Measurements from ENCODE around the gene ITPK1.

ITPK1 gene

GRCh38 chr14:93010130-93010499 is 105.6 kb downstream of the ITPK1 start (continued):
- TF ChIP-seq, protein P1, sequence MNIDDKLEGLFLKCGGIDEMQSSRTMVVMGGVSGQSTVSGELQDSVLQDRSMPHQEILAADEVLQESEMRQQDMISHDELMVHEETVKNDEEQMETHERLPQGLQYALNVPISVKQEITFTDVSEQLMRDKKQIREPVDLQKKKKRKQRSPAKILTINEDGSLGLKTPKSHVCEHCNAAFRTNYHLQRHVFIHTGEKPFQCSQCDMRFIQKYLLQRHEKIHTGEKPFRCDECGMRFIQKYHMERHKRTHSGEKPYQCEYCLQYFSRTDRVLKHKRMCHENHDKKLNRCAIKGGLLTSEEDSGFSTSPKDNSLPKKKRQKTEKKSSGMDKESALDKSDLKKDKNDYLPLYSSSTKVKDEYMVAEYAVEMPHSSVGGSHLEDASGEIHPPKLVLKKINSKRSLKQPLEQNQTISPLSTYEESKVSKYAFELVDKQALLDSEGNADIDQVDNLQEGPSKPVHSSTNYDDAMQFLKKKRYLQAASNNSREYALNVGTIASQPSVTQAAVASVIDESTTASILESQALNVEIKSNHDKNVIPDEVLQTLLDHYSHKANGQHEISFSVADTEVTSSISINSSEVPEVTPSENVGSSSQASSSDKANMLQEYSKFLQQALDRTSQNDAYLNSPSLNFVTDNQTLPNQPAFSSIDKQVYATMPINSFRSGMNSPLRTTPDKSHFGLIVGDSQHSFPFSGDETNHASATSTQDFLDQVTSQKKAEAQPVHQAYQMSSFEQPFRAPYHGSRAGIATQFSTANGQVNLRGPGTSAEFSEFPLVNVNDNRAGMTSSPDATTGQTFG (tag by site-specific recombination; IDR thresholded peaks at IDR 0.05; ENCODE audit: borderline replicate concordance), result no peak
- TF ChIP-seq HOXC10 (CRISPR knock-in tag; IDR thresholded peaks at IDR 0.05), result no peak

DNA sequence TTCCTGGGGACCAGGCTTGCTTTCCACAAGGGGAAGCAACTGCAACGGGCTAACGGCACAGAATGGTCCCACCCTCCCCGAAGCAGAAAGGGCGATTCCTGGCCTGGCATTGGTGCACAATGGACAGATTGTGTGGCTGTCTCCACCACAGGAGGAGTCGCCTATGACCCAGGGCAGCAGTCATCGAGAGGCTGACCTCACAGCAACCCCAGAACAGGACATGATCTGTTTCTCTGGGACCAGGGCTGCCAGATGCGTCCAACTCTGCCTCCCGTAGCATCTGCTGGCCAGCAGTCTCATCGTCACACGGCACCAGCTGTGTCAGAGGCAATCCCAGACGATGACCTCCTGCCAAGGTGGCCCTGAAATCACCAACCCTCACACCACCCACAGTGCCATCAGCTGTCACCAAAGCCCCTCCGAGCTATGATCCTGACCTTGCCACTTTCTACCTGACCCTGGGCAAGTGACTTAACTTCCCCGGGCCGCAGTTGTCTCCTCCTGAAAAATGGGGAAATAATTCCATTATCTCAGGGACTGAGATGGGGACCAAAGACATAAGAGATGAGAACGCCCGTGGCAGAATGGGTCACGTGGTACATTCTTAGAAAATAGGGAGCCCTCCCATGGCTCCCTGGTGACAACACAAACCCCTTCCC is 106.1 kb downstream of the ITPK1 start:
- Histone ChIP-seq H3K36me3 (ENCODE audit: control insufficient read depth in 2 of 2, insufficient read depth in 1 of 2, low read length in 2 of 2) (no peaks in the 10 kb centered on the region), H3K9me3 (ENCODE audit: control insufficient read depth, insufficient read depth, low read depth, low read length) (no peaks in the 10 kb centered on the region), H3K4me3 (ENCODE audit: low read depth, low read length) (no peak overlapping the region), H3K27ac (ENCODE audit: extremely low read depth, low read depth, low read length) (no peak overlapping the region), H3K4me1 (ENCODE audit: control insufficient read depth, insufficient read depth, low read length) (peaks cover 5% of the 10 kb centered on the region)
- TF ChIP-seq OSR2 (tag by site-specific recombination; IDR thresholded peaks at IDR 0.05) (no peak), ZNF596 (tag by site-specific recombination; IDR thresholded peaks at IDR 0.05) (no peak), ZNF416 (tag by site-specific recombination; IDR thresholded peaks at IDR 0.05) (no peak), ZNF202 (tag by site-specific recombination; IDR thresholded peaks at IDR 0.05; ENCODE audit: borderline replicate concordance) (no peak), ZNF426 (tag by site-specific recombination; IDR thresholded peaks at IDR 0.05) (no peak), ZNF585B (tag by site-specific recombination; IDR thresholded peaks at IDR 0.05) (no peak), ZNF398 (tag by site-specific recombination; IDR thresholded peaks at IDR 0.05) (no peak), ZNF157 (tag by site-specific recombination; IDR thresholded peaks at IDR 0.05) (no peak), ZNF24 (tag by site-specific recombination; IDR thresholded peaks at IDR 0.05) (no peak), ZNF530 (tag by site-specific recombination; IDR thresholded peaks at IDR 0.05; ENCODE audit: low read depth) (no peak)
- TF ChIP-seq, protein P2, sequence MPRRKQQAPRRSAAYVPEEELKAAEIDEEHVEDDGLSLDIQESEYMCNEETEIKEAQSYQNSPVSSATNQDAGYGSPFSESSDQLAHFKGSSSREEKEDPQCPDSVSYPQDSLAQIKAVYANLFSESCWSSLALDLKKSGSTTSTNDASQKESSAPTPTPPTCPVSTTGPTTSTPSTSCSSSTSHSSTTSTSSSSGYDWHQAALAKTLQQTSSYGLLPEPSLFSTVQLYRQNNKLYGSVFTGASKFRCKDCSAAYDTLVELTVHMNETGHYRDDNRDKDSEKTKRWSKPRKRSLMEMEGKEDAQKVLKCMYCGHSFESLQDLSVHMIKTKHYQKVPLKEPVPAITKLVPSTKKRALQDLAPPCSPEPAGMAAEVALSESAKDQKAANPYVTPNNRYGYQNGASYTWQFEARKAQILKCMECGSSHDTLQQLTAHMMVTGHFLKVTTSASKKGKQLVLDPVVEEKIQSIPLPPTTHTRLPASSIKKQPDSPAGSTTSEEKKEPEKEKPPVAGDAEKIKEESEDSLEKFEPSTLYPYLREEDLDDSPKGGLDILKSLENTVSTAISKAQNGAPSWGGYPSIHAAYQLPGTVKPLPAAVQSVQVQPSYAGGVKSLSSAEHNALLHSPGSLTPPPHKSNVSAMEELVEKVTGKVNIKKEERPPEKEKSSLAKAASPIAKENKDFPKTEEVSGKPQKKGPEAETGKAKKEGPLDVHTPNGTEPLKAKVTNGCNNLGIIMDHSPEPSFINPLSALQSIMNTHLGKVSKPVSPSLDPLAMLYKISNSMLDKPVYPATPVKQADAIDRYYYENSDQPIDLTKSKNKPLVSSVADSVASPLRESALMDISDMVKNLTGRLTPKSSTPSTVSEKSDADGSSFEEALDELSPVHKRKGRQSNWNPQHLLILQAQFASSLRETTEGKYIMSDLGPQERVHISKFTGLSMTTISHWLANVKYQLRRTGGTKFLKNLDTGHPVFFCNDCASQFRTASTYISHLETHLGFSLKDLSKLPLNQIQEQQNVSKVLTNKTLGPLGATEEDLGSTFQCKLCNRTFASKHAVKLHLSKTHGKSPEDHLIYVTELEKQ (tag by site-specific recombination; IDR thresholded peaks at IDR 0.05; ENCODE audit: borderline replicate concordance), result no peak
- TF ChIP-seq, protein P3, sequence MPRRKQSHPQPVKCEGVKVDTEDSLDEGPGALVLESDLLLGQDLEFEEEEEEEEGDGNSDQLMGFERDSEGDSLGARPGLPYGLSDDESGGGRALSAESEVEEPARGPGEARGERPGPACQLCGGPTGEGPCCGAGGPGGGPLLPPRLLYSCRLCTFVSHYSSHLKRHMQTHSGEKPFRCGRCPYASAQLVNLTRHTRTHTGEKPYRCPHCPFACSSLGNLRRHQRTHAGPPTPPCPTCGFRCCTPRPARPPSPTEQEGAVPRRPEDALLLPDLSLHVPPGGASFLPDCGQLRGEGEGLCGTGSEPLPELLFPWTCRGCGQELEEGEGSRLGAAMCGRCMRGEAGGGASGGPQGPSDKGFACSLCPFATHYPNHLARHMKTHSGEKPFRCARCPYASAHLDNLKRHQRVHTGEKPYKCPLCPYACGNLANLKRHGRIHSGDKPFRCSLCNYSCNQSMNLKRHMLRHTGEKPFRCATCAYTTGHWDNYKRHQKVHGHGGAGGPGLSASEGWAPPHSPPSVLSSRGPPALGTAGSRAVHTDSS (tag by site-specific recombination; IDR thresholded peaks at IDR 0.05), result no peak
- POLR2A ChIA-PET, result no interaction called here
- CTCF ChIA-PET, result interaction anchor here (0.6 kb wide), 1 partner anchor 535 kb away, joined by 3 read pairs; no protein-coding TSS in a partner anchor
